Body of pancreas (tissue), 4 donors: ENCODE results near the gene GPR176.

Experiments
- POLR2A ChIP-seq, 3 donors: fragments of 450-650 bp; IDR thresholded peaks; one replicate each; pipeline ENCODE4 v1.6.1; 2016; ENCODE audit warnings: antibody characterized with exemption in 3 of 3, mild to moderate bottlenecking in 2 of 3
- TF ChIP-seq, protein P1 (sequence below), 7 experiments: fragments of 450-650 bp in 4 of 7; fragments of 200-600 bp in 3 of 7; sonication (generic) in 3 of 7; IDR thresholded peaks; one replicate each; pipeline ENCODE4 v1.5.1; 2016 to 2019; ENCODE audit warnings: antibody characterized with exemption in 7 of 7

DNA sequence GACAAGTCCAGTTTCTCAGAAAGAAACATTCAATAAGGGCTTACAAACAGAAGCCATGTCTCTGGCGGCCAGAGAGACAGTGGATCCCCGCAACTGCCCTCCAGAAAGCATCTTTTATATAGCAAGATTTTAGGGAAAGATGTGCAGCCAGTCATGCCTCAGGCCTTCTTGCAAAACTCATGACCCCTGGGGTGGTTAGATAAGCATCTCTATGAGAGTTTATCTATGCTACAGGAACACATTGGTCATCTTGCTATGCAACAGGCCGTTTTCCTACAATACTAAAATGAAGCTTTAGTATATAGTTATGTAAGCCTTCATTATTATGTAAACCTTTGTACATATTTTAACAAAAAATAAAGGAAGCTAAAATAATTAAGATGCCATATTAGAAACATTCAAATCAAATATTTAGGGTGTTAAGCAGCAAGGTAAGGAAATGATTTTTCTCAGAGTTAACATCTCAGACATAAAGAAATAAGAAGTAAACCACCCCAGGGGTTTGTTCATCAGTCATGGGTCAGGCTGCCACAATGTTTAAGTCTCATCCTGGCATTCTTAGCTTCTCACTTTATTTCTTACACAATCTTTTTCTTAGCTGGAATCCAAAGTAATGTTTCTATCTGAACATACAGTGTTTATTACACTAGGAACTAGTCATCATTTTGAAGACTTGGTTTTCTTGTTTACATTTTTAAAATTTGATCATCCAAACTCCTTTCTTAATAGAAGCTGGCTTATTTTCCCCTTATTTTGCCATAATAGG lies 131.1 kb downstream of the GPR176 start:
- TF ChIP-seq, protein P1, sequence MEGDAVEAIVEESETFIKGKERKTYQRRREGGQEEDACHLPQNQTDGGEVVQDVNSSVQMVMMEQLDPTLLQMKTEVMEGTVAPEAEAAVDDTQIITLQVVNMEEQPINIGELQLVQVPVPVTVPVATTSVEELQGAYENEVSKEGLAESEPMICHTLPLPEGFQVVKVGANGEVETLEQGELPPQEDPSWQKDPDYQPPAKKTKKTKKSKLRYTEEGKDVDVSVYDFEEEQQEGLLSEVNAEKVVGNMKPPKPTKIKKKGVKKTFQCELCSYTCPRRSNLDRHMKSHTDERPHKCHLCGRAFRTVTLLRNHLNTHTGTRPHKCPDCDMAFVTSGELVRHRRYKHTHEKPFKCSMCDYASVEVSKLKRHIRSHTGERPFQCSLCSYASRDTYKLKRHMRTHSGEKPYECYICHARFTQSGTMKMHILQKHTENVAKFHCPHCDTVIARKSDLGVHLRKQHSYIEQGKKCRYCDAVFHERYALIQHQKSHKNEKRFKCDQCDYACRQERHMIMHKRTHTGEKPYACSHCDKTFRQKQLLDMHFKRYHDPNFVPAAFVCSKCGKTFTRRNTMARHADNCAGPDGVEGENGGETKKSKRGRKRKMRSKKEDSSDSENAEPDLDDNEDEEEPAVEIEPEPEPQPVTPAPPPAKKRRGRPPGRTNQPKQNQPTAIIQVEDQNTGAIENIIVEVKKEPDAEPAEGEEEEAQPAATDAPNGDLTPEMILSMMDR (IDR thresholded peaks at IDR 0.05): no peak
- TF ChIP-seq POLR2A (IDR thresholded peaks at IDR 0.05): no peak
